ENCODE measurements around the gene COX7A1. TPM values are rescaled to one million over a fixed set of nuclear protein-coding genes. Genes with fewer than 3 reads are reported as not detected.
A peak's percentile ranks its signal among the peaks of the same experiment; 100 is the strongest.

COX7A1 gene
- total RNA-seq, 1 donor: not detected

DNA sequence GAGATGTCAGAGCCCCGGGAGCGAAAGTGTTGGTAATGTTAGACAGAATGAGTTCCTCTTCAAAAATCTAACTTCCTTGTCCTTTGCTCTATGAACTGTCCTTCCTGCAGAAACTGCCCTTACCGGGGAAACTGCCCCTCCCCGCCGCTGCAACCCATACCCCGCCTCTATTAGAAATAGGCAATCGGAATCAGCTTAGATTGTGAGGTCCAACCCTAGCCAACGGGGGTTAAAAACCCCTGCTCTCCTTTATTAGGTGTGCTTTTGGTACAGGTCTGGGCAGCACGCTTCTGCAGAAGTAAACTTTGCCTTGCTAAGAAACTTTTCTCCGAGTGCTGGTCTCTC lies 23.9 kb downstream of the COX7A1 start:
- Histone ChIP-seq H3K27me3 (ENCODE audit: insufficient read depth, low read length) (no peaks in the 10 kb centered on the region), H3K4me1 (ENCODE audit: insufficient read depth, low read length) (peaks cover 53% of the 10 kb centered on the region), H3K4me3 (ENCODE audit: low read length) (peak overlapping the region; percentile 54), H3K9me3 (ENCODE audit: low read depth, low read length) (no peaks in the 10 kb centered on the region)

DNA sequence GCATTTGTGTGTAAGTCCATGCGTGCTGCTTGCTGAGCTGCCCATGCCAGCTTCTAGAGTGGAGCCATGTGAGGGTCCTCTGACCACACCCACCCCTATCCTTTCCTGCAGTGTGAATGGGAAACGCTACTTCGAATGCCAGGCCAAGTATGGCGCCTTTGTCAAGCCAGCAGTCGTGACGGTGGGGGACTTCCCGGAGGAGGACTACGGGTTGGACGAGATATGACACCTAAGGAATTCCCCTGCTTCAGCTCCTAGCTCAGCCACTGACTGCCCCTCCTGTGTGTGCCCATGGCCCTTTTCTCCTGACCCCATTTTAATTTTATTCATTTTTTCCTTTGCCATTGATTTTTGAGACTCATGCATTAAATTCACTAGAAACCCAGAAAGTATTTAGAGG lies 26.7 kb downstream of the COX7A1 start:
- no peak overlapping the region for H3K4me3 ChIP-seq (ENCODE audit: low read length)
- peaks cover 27% of the 10 kb centered on the region for H3K4me1 ChIP-seq (ENCODE audit: insufficient read depth, low read length)
- H3K27me3 ChIP-seq (ENCODE audit: insufficient read depth, low read length): no peaks in the 10 kb centered on the region
- no peaks in the 10 kb centered on the region for H3K9me3 ChIP-seq (ENCODE audit: low read depth, low read length)

DNA sequence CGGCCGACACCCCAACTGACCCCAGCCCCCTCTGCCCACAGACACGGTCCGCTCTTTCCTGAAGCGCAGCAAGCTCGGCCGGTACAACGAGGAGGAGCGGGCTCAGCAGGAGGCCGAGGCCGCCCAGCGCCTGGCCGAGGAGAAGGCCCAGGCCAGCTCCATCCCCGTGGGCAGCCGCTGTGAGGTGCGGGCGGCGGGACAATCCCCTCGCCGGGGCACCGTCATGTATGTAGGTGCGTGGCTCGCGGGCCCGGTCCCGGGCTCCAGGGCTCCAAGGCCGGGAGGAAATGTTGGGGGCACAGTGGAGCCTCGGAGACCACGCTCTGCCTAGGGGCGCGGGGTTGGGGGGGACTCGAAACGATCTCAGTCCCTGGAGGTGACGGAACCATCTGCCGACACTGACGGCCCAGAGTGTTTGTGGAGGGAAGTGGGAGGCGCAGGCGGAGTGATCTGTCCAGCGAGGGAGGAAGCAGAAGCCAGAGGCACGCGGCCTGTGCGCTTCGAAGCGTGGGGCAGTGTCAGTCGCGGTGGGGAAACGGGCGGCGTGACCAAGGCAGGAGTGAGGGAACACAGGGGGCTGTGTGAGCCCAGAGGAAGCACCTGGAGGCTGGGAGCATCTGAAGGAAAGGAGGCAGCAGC lies 30.6 kb downstream of the COX7A1 start:
- Histone ChIP-seq H3K4me3 (ENCODE audit: low read length) (no peak overlapping the region), H3K9me3 (ENCODE audit: low read depth, low read length) (no peaks in the 10 kb centered on the region), H3K4me1 (ENCODE audit: insufficient read depth, low read length) (peaks cover 4% of the 10 kb centered on the region)

DNA sequence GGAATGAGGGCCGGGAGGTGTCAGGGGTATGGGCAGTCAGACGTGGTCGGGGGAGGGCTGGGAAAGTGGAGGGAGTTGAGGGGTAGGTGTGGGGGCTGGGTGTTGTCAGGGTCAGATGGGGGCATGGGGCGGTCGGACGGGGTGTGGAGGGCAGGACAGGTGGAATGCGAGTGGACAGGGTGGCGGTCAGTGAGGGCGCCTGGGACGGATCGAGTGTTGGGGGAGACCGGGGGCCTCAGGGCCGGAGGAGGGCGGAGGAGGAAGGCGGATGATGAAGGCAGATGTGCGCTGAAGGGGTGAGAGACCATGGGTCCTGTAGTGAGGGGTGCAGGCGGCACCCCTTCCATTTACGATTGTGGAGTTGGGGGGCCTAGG lies 31.3 kb downstream of the COX7A1 start:
- H3K9me3 ChIP-seq (ENCODE audit: low read depth, low read length): no peaks in the 10 kb centered on the region
- no peaks in the 10 kb centered on the region for H3K27me3 ChIP-seq (ENCODE audit: insufficient read depth, low read length)
- H3K4me3 ChIP-seq (ENCODE audit: low read length): no peak overlapping the region
- peaks cover 11% of the 10 kb centered on the region for H3K4me1 ChIP-seq (ENCODE audit: insufficient read depth, low read length)

More for the DNA sequence above, 30.6 kb downstream of the COX7A1 start:
- no peaks in the 10 kb centered on the region for H3K27me3 ChIP-seq (ENCODE audit: insufficient read depth, low read length)

DNA sequence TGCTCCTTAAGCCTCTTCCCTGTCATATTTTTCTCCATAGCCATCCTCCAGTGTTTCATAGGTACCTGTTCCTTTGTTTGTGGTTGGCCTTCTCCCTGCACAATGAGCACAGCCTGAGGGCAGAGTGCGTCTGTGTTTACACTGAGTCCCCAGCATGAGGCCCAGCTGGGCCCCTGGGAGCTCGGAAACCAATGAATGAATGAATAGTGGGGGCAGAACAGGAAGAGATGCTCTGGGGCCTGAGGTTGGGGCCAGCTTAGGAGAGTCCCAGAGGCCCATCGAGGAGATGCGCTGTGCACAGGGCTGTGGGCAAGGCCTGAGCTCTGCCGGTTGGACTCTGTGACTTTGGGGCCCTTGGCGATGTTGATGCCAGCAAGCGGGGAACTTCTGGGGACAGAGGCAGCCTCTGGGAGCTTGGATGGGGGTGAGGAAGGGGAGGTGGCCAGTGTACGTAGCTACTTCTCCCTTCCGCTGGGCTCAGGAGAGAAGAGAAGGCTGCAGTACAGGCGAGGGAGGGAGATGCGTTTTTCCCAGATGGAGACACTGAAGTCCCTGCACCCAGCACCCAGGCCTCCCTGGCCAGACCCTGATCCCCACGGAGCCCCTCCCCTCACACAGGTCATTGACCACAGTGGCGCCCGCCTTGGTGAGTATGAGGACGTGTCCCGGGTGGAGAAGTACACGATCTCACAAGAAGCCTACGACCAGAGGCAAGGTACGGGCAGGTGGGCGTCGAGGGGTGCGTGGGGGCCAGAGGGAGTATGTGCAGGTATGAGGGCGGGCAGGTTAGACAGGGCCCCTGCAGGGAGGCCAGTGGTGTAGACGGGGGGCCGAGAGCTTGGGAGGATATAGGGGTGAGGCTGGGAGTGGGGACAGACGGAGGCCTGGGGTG lies 31.9 kb downstream of the COX7A1 start:
- Histone ChIP-seq H3K4me3 (ENCODE audit: low read length) (no peak overlapping the region), H3K9me3 (ENCODE audit: low read depth, low read length) (no peaks in the 10 kb centered on the region), H3K4me1 (ENCODE audit: insufficient read depth, low read length) (peaks cover 13% of the 10 kb centered on the region), H3K27me3 (ENCODE audit: insufficient read depth, low read length) (no peaks in the 10 kb centered on the region)

DNA sequence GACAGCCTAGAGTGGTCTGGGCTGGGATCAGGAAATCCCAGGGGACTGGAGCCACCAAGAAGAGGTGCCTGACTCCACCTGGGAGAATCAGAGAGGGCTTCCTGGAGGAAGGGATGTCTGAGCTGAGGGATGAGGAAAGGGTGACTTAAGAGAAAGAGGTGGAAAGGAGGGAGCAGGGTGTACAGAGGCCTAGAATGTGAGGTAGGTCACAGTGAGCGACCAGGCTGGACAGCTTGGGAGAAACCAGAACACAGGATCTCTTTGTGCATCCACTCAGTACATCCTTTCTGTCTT lies 36.0 kb downstream of the COX7A1 start:
- H3K27me3 ChIP-seq (ENCODE audit: insufficient read depth, low read length): no peaks in the 10 kb centered on the region
- peak overlapping the region; percentile 71 for H3K4me3 ChIP-seq (ENCODE audit: low read length)
- H3K9me3 ChIP-seq (ENCODE audit: low read depth, low read length): no peaks in the 10 kb centered on the region
- peaks cover 27% of the 10 kb centered on the region for H3K4me1 ChIP-seq (ENCODE audit: insufficient read depth, low read length)

DNA sequence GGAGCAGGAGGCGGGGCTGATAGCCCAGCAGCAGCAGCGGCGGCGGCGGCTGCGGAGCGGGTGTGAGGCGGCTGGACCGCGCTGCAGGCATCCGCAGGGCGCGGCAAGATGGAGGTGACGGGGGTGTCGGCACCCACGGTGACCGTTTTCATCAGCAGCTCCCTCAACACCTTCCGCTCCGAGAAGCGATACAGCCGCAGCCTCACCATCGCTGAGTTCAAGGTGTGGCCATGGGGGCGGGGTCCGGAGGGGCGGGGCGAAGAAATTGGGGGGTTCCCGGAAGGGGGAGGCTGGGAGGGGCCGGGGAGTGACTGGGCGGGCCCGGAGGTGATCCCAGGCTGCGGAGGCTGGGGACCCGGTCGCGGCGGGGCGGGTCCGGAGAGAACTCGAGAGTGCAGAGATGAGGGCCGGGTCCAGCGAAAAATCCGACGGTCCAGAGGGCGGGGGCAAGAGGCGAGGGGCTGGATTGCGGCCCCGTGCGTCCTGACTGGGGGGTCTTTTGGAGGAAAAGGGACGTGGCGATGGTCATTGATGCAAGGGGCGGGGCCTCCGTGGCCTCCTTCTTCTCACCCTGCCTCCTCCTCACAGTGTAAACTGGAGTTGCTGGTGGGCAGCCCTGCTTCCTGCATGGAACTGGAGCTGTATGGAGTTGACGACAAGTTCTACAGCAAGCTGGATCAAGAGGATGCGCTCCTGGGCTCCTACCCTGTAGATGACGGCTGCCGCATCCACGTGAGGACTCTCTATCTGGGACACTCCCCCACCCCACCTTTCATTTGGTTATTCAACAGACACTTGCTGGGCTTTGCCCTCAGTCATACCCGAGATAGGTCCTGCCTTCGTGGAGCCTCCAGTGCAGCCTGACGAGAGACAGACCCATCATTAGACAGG lies 36.5 kb downstream of the COX7A1 start, which contains the start of gene TBCB:
Gene TBCB, plus strand, starts transcription at position 16 of the 891 bp plus-strand sequence. Its CDS starts 93 bp downstream, at position 109.
- peaks cover 27% of the 10 kb centered on the region for H3K4me1 ChIP-seq (ENCODE audit: insufficient read depth, low read length)
- no peaks in the 10 kb centered on the region for H3K9me3 ChIP-seq (ENCODE audit: low read depth, low read length)
- H3K27me3 ChIP-seq (ENCODE audit: insufficient read depth, low read length): no peaks in the 10 kb centered on the region
- peak within 1 kb of the TSS; percentile 71 for H3K4me3 ChIP-seq (ENCODE audit: low read length)

DNA sequence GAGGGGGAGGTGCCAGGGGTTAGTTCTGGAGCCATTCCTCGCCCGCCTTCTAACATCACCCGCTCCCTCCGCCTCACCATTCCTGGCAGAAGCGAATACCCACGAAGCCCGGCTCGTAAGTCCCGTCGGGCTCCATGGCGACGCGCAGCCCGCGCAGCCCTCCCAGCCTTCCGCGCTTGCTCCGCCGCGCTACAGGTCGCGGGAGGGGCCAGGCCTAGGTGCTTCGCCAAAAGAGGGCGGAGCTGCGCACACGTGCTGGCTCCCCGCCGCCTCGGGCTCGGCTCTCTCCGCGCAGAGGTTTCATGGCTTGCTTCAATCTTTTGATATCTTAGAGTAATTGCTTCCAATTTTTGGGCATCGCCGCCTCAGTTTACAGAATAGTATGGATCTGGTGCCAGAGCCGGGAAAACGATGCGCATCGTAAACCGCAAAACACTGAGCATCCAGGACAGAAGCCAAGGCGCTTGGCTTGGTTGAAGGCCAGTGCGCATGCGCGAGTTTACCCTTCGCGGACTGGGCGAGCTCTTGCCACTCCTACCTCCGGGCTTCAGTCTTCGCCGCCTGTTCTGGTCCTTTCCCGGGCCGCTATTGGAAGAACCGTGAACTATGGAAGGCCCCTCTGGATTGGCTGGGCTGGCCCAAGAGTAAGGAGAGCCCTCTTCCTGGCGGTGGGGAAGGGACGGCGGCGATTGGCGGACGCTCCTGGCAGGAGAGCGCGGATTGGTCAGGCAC lies 37.4 kb downstream of the COX7A1 start, which contains the start of gene POLR2I:
Gene POLR2I, minus strand, starts transcription at position 155 of the 732 bp plus-strand sequence. Its CDS starts 19 bp downstream, at position 136.
- H3K4me1 ChIP-seq (ENCODE audit: insufficient read depth, low read length): peaks cover 27% of the 10 kb centered on the region
- no peaks in the 10 kb centered on the region for H3K9me3 ChIP-seq (ENCODE audit: low read depth, low read length)
- peak within 1 kb of the TSS; percentile 71 for H3K4me3 ChIP-seq (ENCODE audit: low read length)
- H3K27me3 ChIP-seq (ENCODE audit: insufficient read depth, low read length): no peaks in the 10 kb centered on the region

DNA sequence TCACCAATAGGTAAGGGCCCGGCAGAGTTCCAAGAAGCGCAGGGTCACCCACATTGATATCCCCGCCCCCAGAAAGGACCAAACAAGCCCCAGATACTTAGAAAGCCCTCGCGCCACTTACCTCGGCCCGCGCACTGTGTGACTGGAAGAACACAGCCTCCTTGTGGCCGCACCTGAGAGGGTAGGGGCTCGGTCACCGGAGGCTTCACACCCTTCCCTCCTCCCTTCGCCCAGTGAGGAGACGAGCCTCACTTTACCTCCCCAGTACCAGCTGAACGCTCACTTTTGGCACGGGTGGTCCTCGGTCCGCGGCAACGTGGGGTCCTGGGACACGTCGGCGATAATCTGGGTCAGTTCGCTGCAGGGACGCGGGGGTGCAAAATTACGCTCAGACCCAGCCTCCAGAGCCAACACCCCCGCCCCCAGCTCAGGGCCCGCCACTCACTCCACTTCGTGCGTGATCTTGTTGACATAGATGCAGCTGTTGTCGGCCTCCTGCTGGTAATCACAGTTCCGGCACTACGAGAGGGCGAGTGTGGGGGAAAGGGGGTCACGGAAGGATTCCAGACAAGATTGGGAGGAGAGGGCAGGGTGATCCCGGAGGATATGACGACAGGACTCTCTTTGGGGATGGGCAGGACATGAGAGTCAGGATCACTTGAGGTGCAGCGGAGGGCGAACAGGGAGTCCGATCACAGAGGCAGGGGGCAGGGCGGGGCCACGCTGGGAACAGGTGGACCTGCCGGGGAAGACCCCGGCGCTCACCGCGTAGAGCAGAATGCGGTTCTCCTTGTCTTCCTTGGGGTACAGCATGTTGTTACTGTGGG lies 38.1 kb downstream of the COX7A1 start:
- Histone ChIP-seq H3K27me3 (ENCODE audit: insufficient read depth, low read length) (no peaks in the 10 kb centered on the region), H3K4me1 (ENCODE audit: insufficient read depth, low read length) (peaks cover 27% of the 10 kb centered on the region), H3K4me3 (ENCODE audit: low read length) (peak overlapping the region; percentile 71), H3K9me3 (ENCODE audit: low read depth, low read length) (no peaks in the 10 kb centered on the region)

DNA sequence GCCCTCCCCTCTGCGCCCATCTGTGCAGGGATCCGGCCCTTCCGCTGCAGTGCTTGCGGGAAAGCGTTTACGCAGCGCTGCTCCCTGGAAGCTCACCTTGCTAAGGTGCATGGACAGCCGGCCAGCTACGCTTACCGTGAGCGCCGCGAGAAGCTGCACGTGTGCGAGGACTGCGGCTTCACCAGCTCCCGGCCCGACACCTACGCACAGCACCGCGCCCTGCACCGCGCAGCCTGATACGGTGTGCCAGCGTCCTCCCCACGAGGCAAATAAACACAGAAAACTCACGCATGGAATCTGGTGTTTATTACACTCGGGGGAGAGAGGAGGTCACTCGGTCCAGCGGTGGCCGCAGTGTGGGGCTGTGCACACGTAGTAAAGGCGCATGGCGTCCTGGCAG lies 38.8 kb downstream of the COX7A1 start:
- peak overlapping the region; percentile 71 for H3K4me3 ChIP-seq (ENCODE audit: low read length)
- H3K27me3 ChIP-seq (ENCODE audit: insufficient read depth, low read length): no peaks in the 10 kb centered on the region

DNA sequence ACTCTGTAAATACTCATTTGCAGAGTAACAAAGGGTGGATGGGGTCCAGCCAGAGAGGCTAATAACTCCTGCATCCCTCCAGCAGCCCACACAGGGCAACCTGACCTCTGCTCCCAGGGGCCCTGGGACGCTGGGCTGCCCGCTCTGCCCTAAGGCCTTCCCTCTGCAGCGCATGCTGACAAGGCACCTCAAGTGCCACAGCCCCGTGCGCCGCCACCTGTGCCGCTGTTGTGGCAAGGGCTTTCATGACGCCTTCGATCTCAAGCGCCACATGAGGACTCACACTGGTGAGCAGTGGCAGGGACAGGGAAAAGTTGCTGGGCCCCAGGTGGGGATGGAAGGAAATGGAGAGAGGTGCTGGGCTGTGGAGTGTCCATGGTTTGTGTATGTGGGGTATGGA lies 39.6 kb downstream of the COX7A1 start:
- Histone ChIP-seq H3K4me3 (ENCODE audit: low read length) (no peak overlapping the region), H3K27me3 (ENCODE audit: insufficient read depth, low read length) (no peaks in the 10 kb centered on the region), H3K4me1 (ENCODE audit: insufficient read depth, low read length) (peaks cover 27% of the 10 kb centered on the region), H3K9me3 (ENCODE audit: low read depth, low read length) (no peaks in the 10 kb centered on the region)

More for the DNA sequence above, 38.8 kb downstream of the COX7A1 start:
- Histone ChIP-seq H3K4me1 (ENCODE audit: insufficient read depth, low read length) (peaks cover 27% of the 10 kb centered on the region), H3K9me3 (ENCODE audit: low read depth, low read length) (no peaks in the 10 kb centered on the region)

DNA sequence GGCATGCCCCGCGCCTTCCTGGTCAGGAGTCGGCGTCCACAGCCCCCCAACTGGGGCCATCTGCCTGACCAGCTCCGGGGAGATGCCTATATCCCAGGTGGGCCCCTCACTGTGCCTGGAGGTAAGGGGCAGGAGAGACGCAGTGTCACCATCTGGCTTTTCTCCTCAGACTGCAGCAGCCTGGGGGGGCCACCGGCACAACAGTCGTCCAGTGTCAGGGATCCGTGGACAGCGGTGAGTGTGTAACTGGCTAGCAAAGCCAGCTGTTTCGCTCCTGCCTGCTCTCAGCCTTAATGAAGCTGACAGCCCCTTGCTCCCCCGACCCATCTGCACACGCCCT lies 41.1 kb downstream of the COX7A1 start:
- no peaks in the 10 kb centered on the region for H3K27me3 ChIP-seq (ENCODE audit: insufficient read depth, low read length)
- no peaks in the 10 kb centered on the region for H3K9me3 ChIP-seq (ENCODE audit: low read depth, low read length)
- H3K4me1 ChIP-seq (ENCODE audit: insufficient read depth, low read length): peaks cover 19% of the 10 kb centered on the region
- H3K4me3 ChIP-seq (ENCODE audit: low read length): no peak overlapping the region

DNA sequence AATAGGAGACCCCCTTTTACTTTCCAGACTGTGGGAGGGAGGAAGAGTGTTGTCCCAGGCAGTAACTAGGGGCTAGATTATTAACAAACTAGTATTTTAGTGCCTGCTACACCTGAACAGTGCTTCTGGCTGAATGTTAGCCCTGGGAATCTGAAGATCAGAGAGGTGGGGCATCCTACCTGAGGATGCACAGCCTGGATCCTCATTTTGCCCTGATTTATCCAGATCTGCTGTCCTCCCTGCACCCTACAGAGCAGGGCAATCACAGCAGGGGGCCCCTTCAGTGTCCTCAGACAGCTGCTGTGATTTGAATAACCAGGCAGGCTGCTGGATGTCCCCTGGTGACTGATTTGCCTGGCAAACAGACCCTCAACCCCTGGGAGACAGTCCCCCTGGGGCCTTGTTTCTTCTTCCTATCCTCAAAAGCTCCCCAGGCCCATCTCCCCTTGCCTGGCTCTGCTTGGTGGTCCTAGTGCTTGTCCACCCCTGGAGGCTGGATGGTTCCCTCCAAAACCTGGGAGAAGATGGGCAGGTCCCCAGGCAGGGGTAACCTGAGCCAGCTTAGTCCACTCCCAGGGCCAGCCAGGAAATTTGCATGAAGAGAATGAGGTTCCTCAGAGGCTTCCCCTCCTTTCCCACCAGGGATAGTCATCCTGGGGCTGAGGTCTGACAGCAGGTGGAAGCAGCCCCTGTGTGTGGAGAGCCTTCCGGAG lies 41.6 kb downstream of the COX7A1 start, which contains the start of gene OVOL3:
Gene OVOL3, plus strand, starts transcription at position 657 of the 713 bp plus-strand sequence. CDS start 60 bp downstream, outside the sequence.
- Histone ChIP-seq H3K4me3 (ENCODE audit: low read length) (no peak within 1 kb of the TSS), H3K4me1 (ENCODE audit: insufficient read depth, low read length) (peaks cover 14% of the 10 kb centered on the region), H3K9me3 (ENCODE audit: low read depth, low read length) (no peaks in the 10 kb centered on the region), H3K27me3 (ENCODE audit: insufficient read depth, low read length) (no peaks in the 10 kb centered on the region)
